Ramos (cell line): ENCODE results near the gene TCFL5.

Experiments
- in situ Hi-C: fragments of 300-500 bp; cut with MboI; formaldehyde crosslinking; loops from one replicate; pipeline ENCODE4 v1.14.3; 2022; ENCODE audit warnings: low sequenced_read_pairs; ENCODE audit not compliant: unreplicated experiment

Gene TCFL5

GRCh38 chr20:62791301-62792181 is 70.1 kb downstream of the TCFL5 start:
- in situ Hi-C loops = loop anchor here (5.0 to 10.0 kb wide), 3 partner anchors 167 to 387 kb away; partner anchors contain the start of gene CABLES2
